H4 (cell line): ENCODE data around the gene AAR2. TPM values are rescaled to one million over a fixed set of nuclear protein-coding genes. Genes with fewer than 3 reads are reported as not detected.

ENCODE experiments used
- DNase-seq: peaks from one replicate; pipeline ENCODE4 v3.0.0-alpha.2; 2015; ENCODE audit warnings: low spot score
- total RNA-seq: library from RNA; depleted of rRNA; stranded (reverse); fragments of >200 nt; shearing (Covaris generic); gene quantifications from 2 replicates; pipeline ENCODE4 v1.2.3, GENCODE V29; 2014

Gene AAR2
- total RNA-seq, 1 experiment from 2014 or later: 27.7 TPM

DNA sequence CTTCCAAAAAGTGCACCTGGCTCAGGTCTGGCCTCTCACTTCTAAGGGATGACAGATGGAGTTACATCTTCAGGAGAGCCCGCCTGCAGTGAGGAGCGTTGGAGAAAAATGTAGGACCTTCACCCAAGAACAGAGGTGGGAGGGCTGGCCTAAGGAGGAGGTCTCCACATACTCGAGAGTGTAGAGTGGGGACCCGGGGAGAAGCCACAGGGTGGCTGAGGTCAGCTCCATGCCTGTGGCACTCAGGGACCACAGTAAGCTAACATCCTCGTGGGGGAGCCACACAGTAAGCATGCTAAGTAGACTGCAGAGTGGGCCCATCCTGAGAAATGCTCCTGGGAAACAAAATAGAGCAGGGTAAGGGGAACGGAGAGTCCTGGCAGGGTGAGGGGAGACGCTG, 24.0 kb downstream of the AAR2 start:
- no peak for DNase-seq

DNA sequence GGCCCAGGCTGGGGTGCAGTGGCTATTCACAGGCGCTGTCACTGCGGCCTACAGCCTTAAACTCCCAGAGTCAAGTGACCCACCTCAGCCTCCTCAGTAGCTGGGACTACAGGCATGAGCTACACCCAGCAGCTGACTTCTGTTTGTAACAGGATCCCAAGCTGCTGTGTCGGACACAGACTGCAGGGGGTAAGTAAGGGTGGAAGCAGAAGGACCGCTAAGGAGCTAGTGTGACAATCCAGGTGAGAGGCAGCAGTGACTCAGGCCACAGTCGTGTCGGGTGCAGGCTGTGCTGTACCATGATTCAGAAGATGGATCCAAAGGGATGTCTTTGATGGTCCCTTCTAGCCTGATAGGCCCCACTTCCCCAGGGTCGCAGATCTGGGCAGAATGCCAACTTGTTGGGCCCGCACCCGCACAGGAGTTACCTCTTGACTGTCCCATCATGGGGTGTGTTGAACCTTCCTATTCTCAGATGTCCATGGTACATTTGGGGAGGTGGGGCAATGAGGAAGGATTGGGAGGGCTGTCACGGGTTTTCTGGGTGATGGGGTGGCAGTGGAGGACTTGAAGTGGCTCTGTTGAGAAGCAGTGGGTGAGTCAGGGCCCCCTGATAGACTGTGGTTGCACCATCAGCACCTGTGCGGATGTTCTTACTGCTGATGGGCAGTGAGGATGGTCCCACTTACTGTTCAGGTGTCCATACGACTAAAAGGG, 25.3 kb downstream of the AAR2 start:
- DNase-seq: no peak

DNA sequence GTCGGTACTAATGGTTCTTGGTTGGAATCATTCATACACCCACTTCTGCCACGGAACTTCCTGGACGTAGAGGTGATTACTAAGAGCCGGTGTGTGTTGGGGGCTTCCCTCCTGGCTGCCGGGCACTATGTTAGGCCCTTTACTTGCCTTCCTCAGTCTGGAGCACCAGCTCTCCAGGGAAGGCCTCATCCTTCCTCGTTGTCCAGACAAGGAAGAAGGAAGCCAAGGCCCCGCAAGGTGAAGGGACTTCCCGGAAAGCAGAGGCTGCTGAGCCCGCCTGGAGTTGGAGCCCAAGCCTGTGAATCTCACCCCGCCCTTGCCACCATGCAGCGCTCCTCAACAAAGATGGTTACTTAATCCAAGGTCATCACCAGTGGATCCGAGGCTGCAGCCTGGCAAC, 26.2 kb downstream of the AAR2 start:
- DNase-seq: no peak

DNA sequence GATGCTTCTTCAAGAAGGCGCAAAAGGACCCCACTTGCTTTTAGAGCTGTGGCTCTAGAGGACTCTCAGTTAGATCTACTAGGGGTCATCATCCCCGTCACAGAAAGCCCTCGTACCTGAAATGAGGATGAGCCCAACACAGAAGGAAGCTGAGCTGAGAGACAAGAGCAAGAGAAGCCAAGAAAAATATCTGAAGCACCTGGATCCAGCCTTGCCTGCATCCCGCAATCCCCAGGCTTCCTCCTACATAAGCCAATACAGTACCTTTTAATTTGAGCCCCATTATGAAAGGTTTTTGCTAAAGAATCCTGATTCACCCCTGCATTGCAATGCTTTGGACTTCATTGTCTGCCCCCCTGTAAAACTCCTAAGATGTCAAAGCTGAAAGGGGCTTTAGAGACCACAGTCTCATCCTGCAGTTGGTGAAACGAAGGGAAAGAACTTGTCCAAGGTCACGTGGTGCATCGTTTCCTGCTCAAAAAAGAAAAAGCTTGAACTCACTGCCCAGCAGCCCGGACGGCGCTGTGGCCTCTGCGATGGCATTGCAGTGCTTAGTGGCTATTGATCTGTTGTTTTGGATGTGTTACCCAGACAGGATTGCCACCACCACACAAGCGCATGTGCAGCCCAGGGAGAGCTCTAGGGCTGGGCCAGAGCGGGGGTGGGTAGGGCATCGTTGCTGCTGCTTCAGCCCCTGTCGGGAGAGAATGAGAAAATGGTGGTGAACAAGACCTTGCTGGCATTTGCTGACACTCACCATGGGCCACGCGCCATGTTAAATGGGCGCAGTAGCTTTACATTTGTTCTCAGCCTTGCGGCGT, 28.4 kb downstream of the AAR2 start:
- DNase-seq: no peak

DNA sequence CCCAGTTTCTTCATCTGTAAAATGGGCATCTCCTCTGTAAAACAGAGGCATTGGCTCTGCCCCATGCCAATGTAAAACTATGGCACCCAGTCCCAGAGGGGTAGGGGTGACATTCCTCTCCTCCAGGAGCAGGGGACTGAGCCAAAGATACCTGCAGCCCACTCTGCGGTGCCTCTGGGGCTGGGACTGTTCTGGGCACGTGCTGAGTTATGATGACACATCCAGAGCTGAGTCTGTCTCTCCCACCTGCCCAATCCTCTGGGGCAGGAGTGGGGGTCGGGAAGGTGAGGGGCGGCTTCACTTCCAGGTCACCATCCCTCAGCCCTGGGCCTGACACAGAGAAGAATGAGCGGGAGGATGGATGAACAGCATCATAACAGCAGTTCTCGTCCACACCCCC, 29.9 kb downstream of the AAR2 start:
- no peak for DNase-seq

DNA sequence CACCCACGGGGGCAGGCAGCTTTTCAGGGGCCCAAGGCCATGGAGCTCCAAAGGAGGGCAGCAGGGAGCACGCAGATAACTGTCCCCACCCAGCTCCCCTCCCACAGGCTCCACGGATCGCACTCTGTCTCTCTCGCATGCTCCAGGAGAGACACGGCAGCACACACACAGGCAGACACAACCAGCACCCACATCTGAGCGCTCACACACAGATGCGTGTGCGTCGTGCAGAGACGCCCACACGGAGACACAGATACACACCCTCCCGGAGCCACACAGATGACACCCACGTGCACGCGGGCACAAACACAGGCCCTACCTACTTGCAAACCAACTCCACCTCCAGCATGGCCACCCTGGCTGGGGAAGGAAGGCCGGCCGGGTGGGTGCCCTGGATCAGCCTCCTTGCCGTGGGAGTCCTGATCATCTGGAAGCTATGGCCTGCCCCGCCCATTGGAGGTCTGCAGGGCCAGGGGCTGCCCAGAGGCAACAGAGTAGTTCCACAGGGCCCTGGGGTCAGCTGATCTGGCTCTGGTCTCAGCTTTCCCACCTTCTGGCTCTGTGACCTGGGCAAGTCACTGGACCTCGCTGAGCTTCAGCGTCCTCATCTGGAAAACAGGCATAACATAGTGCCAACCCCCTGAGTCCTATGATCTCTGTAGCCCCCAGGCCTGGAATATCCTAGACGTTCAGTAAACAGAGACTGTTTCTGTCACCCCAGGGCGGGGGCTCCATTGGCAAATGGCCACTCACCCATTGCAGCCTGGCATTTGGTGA, 31.5 kb downstream of the AAR2 start:
- no peak for DNase-seq

DNA sequence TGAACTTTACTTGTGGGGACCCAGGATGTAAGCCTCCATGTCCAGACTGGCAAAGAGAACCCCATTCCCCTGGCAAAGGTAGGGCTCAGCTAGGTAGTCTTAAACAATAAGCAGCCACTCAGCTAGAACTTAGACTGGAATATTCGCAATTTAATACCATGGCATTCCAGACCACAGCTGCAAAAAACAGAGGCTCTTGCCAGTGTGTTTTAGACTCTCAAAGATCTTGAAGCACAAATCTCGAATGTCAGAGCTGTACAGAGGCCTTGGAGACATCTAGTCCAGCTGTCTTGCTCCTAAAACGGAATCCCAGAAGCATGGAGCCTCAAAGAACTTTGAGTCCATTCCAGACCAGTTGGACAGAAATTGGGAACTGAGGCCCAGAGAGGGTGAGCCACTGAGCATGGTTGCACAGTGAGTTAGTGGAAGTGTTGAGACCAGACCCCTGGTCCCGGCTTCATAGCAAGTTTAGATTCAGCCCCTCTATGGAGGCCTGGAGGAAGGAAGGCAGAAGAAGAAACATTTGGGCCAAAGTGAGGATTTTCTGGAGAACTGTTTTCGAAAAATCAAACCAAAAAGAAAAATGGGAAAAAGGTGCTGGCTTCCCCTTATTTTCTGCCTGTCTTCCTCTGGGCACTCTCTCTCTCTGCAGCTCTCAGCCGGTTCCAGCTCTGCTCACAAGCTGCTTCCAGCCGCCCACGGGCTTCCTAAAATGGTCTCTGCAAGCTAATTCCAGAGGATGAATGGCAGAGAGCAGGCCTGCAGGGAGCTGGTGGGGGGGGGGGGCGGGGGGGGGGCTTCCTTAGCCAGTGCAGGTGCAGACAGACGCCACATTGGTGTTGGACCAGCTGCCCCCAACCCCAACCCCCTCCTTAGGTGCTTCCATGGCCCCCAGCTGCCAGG, 32.4 kb downstream of the AAR2 start:
- DNase-seq: no peak

DNA sequence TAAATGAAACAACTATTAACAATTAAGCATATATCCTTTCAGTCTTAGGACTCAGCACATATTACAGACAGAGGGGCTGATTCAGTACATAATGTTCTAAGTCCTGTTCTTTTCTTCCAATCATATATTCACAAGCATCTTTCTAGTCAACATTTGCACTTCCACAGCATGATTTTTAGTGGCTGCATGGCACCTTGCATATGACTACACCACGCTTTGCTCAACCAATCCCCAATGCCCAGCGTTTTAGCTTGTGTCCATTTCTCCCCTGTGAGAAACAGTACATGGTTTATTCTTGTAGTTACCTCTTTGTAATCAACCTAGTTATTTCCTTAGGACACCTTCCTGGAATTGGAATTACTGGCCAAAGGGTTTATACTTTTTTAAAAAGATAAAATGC, 33.2 kb downstream of the AAR2 start:
- DNase-seq: no peak

DNA sequence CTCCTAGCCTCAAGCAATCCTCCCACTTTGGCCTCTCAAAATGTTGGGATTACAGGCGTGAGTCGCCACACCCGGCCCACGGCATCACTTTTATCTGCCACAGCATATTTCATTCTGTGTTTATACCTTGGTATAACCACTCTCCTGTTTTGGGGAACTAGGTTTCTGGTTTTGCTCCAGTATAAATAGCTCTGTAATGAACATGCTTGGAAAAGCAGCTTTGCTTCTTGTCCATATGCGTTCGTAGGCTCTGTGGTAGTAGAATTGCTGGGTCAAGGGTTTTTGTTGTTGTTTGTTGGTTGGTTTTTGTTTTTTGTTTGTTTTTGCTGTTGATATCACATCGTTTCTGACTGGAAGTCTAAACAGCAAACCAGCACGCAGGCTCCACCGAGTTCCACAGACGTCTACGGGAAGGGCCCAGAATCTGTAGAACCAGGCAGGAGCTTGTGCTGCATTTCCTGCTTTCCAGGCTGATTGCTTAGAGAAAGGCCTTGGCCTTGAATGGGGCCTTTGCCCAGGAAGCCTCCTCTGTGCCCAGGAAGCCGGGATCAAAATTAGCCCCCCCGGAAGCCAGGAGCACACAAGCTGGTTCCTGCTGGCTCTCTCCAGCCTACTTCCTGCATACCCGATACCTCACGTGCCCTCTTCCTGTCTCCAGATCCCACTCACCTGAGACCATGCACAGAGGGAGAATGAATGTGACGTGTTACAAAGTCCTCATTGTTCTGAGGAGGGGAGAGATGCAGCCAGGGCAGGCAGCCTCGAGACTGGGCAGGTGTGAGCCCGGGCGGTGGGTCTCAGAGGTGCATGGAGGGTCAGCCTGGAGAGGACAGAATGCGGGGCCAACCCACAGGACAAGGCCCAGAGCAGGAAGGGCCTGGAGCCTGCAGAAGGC, 34.7 kb downstream of the AAR2 start:
- no peak for DNase-seq

DNA sequence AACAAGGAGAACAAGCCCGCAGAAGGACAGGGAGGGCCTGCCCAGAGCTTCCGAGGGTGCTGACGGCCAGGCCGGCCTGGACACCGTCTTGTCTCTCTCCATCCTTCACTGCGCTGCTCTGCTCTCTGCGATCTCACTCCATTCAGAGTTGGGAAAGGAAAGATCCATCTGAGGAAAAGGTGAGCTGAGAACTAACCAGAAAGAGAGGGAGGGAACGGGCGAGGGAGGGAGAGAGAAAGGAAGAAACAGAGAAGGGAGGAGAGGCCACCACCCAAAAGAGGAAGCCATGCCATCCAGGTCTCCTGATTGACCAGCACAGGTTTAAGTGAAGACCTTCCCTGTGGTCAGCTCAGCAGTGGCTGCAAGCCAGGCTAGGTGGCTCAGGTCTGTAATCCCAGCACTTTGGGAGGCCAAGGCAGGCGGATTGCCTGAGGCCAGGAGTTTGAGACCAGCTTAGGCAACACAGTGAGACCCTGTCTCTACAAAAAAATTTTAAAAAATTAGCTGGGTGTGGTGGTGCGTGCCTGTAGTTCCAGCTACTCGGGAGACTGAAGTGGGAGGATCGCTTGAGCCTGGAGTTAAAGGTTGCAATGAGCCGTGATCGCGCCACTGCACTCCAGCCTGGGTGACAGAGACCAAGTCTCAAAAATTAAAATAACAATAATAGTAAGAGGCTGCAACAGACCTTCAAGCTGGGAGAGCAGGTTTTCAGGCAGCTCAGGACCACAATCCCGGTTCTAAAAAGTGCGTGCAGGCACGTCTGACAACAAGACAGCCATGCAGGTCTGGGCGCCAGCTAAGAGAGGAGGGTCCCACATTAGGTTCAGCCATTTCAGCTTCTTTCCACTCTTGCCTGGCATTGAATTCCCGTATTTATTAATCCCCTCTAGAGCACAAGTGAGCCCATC, 35.6 kb downstream of the AAR2 start:
- DNase-seq: no peak

DNA sequence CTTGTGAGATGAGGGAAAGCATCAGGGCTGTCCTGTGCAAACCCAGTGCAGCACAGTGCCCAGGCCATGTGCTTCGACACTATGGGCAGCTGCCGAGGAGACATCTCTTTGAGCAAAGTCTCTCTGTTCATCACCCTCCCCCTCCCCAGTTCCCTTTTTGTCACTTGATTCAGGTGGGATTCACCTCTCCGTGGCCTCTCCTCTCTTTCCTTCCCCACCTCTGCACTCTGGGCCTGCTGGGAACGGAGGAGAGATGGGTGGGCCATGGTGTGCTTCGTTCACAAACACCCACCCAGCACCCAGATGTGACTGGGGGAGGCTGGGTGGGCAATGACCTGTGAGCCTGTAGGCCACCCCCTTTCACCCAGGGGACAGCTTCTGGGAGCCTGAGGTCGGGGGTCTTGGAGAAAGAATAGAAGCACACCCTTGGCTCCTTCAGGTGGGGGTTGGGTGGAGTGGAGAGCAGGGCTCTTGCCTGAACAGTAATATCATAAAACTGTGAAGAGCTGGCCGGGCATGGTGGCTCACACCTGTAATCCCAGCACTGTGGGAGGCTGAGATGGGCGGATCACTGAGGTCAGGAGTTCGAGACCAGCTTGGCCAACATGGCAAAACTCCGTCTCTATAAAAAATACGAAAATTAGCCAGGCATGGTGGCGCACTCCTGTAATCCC, 36.4 kb downstream of the AAR2 start:
- no peak for DNase-seq

DNA sequence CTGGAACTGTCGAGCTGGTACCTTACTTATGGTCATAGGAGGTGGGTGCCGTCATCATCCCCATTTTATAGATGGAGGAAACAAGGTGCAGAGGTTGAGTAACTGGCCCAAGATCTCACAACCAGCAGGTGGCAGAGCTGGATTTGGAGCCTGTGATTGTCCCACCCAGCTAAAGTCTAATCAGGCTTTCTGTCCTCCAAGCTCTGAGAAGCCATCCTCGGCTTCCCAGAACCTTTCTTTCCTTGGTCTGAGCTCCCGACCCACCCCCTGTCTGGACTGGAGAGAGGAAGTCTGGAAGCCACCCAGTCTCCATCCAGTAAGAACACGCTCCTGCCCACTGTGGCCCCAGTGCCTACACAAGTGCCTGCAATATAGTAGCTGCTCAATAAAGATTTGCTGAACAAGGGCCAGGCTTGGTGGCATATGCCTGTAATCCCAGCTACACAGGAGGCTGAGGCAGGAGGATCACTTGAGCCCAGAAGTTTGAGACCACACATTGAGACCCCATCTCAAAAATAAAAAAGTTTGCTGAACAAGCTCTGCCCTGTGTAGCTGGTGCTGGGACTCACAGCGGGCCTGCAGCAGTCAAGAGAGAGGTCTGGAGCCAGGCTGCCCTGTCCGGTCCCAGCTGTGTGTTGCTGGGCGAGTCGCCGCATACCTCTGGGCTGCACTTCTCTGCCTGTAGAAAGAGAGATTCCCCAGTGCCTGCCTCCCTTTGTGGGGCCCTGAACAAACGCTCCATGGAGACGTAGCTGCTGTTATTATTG, 37.3 kb downstream of the AAR2 start:
- DNase-seq: no peak

DNA sequence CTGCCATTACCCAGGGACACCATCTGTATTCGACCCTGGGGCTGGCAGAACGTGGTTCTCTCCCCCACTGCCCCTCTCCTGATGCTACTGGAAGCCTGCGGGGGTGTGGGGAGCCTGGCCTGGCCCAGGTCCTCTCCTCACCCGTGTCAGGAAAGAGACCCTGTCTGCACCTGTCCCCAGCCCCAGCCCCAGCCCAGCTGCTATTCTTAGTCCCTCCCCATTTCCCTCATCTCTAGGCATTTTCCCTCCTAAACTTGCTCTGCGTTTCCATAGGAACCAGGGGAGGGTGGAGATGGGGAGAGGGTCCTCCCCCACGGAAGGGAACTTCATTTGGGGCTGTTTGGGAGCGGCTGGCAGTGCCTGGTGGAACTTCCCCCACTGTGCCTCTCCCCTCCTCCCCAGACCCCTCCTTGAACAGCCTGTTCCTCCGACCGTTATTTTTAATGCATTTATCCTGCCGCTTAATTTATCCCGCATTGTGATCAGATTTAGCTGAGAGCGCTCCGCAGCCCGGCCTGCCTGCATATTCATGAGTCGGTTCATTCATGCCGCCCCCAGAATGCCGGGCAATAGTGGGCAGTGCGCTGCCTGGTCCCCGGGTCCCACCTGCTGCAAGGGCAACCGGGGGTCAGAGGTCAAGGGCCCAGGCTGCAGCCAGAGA, 38.0 kb downstream of the AAR2 start:
- DNase-seq: no peak

DNA sequence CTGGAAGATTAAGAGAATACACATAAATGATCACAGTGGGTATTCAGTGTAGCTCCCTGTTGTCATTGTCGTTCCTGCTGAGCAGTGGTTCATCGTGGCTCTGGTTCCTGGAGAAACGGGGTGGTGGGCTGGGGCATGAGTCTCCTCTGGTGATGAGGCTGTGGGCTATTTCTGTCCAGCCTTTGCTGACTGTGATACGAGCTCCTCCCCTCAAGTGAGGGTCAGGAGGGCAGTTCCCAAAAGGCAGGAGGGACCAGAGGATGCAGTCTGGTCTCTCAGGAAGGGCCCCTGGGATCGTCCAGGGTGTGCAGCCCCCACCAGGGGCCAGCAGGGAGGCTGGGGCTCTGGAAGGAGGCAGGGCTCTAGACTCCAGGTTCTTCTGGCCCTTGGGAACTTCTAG, 38.7 kb downstream of the AAR2 start:
- no peak for DNase-seq

DNA sequence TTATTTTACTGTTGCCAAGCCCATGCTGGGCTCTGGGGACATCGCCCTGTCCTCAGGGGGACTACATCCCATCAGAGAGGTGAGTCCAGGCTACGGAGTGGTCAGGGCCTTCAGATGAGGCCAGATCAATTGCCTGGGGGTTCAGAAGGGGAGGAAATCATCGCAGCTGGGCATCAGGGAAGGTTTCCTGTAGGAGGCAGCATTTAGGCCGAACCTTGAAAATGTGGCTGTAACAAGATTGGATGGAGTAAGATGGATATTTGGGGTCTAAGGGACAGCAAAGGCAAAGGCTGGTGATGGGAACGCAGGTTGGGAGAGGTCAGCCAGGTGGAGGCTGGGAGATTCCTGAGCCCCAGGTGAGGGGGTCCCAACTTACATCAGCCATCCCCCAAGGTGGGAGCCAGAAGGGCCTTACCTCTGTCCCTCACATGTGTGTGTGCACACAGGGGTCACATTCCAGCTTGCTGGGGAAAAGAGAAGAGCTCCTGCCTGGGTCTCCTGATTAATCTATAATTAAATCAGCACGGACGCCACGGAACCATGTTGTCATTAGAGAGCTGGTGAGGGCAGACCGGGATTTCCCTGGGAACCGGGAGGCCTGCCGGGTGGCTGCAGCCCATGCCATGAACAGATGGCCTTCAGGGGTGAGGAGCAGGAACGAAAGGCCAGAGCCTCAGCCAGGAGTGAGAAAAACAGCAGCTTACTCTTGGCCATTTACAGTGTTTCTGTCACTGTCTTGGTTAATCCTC, 39.3 kb downstream of the AAR2 start:
- DNase-seq: no peak

DNA sequence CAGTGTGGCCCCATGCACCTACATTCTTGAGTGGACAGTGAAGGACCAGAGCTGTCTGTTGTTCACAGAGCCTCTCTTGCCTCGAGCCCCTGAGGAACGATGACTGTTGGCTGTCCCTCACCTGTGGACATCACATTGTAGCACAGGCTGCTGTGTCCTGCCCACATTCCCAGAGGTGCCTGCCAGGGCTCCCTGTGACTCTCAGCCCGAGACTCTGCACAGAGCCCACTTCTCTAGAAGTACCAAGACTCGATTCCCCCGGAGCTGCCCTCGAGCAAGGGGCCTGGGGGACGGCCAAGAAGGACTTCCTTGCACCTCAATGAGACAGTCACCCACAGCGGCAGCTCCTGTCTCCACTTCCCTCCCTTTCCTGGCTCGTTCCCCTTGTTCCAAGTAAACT, 41.3 kb downstream of the AAR2 start:
- DNase-seq: no peak

DNA sequence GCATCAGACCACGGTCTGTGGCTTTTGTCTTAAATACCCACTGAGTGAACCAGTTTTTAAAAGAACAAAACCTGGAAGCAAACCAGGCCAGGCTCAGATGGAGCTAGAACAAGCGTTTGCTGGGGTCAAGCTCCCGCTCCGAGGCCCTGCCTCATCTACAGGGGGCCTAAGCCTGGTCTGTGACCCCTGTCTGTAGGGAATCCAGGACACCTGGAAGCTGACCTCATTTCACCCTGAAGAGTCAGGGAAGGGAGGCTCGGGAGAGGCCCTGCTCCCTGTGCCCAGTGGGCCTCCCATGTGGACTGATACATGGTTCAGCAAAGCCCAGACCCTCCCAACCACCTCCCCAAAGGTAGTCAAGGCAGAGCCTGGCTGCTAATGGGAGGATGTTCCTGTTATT, 43.1 kb downstream of the AAR2 start:
- no peak for DNase-seq
